Cardiac muscle cell (in vitro differentiated cells and primary cell): ENCODE data around the gene C8A. TPM values are rescaled to one million over a fixed set of nuclear protein-coding genes. Genes with fewer than 3 reads are reported as not detected.
A peak's percentile ranks its signal among the peaks of the same experiment; 100 is the strongest.

Source experiments
- DNase-seq, 2 donors: peaks; one replicate each; pipeline versions ENCODE4 v3.0.0 to v3.0.0-alpha.2; 2010 to 2017; ENCODE audit warnings: low read depth in 1 of 2, low spot score in 1 of 2
- H3K27ac ChIP-seq: fragments of 200-600 bp; sonication (generic); 2 replicates; pipeline ENCODE4 v1.5.1; 2016
- H3K27me3 ChIP-seq: fragments of 200-600 bp; sonication (generic); 2 replicates; pipeline ENCODE4 v1.6.0; 2016; ENCODE audit warnings: control low read depth
- H3K36me3 ChIP-seq: fragments of 200-600 bp; sonication (generic); 2 replicates; pipeline ENCODE4 v1.5.1; 2016; ENCODE audit warnings: control low read depth
- H3K4me1 ChIP-seq: fragments of 200-600 bp; sonication (generic); 2 replicates; pipeline ENCODE4 v1.8.1; 2017; ENCODE audit warnings: low read depth, mild to moderate bottlenecking, mixed run types
- H3K4me3 ChIP-seq: fragments of 200-600 bp; sonication (generic); 2 replicates; pipeline ENCODE4 v1.5.1; 2016; ENCODE audit warnings: mild to moderate bottlenecking
- H3K9me3 ChIP-seq: fragments of 200-600 bp; sonication (generic); 2 replicates; pipeline ENCODE4 v1.5.1; 2017; ENCODE audit warnings: low read depth, mild to moderate bottlenecking, control low read depth
- polyA plus RNA-seq: library from polyadenylated mRNA; unstranded; fragments of >200 nt; fragmentation: Nextera tagmentation; extraction: Ambion mirVana; gene quantifications from 2 replicates; pipeline ENCODE4 v1.2.1, GENCODE V29; 2016
- total RNA-seq: library from RNA; depleted of rRNA; stranded (reverse); fragments of >200 nt; gene quantifications from 2 replicates; pipeline ENCODE4 v1.2.3, GENCODE V29; 2016
- TF ChIP-seq, protein P1 (sequence below): IDR thresholded peaks from 2 replicates; pipeline ENCODE4 v1.5.1; 2012; ENCODE audit warnings: low read depth, mild to moderate bottlenecking, low read length

Gene C8A
- total RNA-seq (not detected in 2 replicates), polyA plus RNA-seq (not detected in 2 replicates)

DNA sequence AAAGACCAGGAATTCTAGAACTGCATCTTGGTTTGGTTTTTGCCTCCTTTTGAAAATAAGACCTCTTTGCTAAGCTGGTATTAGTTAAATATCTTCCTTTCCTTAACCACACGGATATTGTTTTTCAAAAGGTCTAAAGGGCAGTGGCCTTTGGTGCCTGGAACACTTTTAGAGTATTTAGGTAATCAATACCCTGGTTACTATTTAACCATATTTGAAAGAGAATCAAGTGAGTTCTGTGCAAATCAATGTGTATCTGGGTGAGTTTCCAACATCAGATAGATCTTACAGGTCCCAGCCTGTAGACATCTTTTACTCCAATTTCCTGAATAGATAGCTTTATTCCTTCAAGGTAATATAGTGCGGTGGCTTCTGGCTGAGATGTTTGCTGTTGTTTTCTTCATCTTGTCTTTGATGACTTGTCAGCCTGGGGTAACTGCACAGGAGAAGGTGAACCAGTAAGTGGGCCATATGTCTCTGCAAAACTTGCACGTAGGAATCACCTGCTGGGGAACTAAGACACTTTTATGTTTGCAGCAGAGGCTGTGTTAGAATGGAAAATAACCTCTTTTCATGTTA, at the start of gene C8A:
Gene C8A (plus strand): TSS at position 277 of the 579 bp plus-strand sequence. CDS start 105 bp downstream, at position 382.
- Histone ChIP-seq H3K27ac (no peak within 1 kb of the TSS), H3K27me3 (no peaks in the 10 kb centered on the region), H3K4me1 (no peaks in the 10 kb centered on the region), H3K36me3 (no peaks in the 10 kb centered on the region), H3K4me3 (no peak within 1 kb of the TSS), H3K9me3 (no peaks in the 10 kb centered on the region)
- TF ChIP-seq, protein P1, sequence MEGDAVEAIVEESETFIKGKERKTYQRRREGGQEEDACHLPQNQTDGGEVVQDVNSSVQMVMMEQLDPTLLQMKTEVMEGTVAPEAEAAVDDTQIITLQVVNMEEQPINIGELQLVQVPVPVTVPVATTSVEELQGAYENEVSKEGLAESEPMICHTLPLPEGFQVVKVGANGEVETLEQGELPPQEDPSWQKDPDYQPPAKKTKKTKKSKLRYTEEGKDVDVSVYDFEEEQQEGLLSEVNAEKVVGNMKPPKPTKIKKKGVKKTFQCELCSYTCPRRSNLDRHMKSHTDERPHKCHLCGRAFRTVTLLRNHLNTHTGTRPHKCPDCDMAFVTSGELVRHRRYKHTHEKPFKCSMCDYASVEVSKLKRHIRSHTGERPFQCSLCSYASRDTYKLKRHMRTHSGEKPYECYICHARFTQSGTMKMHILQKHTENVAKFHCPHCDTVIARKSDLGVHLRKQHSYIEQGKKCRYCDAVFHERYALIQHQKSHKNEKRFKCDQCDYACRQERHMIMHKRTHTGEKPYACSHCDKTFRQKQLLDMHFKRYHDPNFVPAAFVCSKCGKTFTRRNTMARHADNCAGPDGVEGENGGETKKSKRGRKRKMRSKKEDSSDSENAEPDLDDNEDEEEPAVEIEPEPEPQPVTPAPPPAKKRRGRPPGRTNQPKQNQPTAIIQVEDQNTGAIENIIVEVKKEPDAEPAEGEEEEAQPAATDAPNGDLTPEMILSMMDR: no peak
- DNase-seq: no peak

DNA sequence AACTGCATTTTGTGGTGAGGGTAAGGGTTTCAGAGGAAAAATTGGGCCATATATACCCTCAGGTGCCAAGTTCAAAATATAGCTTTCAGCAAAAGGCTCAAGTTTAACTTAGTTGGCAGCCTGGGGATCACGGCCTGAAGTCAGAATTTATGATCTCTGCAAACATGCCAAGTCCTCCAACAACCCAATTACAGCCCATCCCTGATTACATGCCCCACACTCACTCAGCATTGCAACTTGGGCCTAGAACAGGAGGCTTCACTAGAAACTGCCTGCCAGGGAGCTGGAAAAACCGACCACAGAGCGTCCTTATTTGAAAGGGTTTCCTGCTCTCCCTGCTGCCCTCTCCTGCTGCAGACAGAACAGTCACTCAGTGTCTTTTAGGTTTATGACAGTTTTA, 47.8 kb upstream of the C8A start:
- Histone ChIP-seq H3K27ac (peak overlapping the region; percentile 30), H3K27me3 (no peaks in the 10 kb centered on the region), H3K36me3 (no peaks in the 10 kb centered on the region), H3K9me3 (no peaks in the 10 kb centered on the region), H3K4me1 (peaks cover 13% of the 10 kb centered on the region), H3K4me3 (no peak overlapping the region)
- no peak for DNase-seq
- TF ChIP-seq, protein P1: no peak

DNA sequence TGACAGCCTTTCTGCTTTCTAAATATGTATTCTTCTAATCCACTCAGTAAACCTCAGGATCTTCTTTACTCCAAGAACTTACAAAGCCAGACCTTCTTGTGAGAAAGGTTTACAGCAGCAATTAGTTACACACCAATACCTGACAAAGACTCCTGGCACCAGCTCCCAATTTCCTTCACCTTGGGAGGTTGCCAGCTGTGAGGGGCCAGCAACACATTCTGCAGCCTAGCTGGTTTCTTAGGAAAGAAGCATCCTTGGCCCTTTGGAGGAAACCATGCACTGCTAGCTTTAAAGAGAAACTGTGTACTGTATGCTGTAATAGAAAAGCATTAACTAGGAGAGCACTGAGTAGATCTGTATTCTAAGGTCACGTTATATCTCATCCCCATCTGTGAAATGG, 46.2 kb upstream of the C8A start:
- H3K4me1 ChIP-seq: peaks cover 22% of the 10 kb centered on the region
- H3K27ac ChIP-seq: no peak overlapping the region
- no peaks in the 10 kb centered on the region for H3K27me3 ChIP-seq
- no peaks in the 10 kb centered on the region for H3K36me3 ChIP-seq
- TF ChIP-seq, protein P1: no peak
- H3K9me3 ChIP-seq: no peaks in the 10 kb centered on the region
- H3K4me3 ChIP-seq: no peak overlapping the region
- no peak for DNase-seq

DNA sequence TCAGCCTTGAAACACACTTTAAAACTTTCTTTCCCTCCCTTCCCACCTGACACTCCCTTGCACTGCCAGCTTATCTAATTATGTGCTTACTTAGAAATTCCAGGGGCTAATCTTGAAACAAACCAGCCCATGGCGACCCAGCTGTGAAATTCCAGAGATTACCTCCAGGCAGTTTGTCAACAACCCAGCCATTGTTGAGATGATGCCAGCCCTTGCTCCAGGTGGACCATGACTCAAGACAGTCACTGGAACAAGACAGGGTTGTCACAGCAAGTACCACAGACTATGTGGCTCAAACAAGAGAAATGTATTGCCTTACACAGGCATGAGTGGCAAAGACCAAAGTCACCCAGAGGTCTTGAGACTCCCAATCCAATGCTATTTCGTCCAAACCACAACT, 43.3 kb upstream of the C8A start:
- peak overlapping the region; percentile 65 for H3K27ac ChIP-seq
- H3K4me3 ChIP-seq: no peak overlapping the region
- TF ChIP-seq, protein P1: no peak
- H3K36me3 ChIP-seq: no peaks in the 10 kb centered on the region
- H3K27me3 ChIP-seq: no peaks in the 10 kb centered on the region
- peaks cover 22% of the 10 kb centered on the region for H3K4me1 ChIP-seq
- DNase-seq: peak in 1 of 2 donors; percentile 65
- H3K9me3 ChIP-seq: no peaks in the 10 kb centered on the region

DNA sequence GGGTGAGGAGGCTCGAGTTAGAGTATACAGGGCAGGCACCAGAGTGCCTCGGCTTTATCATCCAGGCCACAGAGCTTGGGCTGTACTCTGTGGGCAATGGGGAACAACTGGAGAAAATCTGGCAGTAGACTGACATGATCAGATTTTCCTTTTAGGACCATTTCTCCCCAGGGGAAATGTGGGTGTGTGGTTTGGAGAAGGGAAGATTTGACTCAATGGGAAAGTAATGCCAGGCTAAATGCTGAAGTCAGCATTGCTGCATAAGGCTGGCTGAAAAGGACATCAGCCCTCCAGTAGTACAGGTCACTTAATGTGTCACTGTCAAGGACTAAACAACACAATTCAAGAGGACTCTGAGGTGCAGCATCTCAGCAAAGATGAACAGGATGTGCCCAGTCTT, 40.4 kb upstream of the C8A start:
- H3K36me3 ChIP-seq: no peaks in the 10 kb centered on the region
- TF ChIP-seq, protein P1: no peak
- DNase-seq: no peak

More for the DNA sequence above, 40.4 kb upstream of the C8A start:
- no peak overlapping the region for H3K27ac ChIP-seq
- no peak overlapping the region for H3K4me3 ChIP-seq
- H3K9me3 ChIP-seq: no peaks in the 10 kb centered on the region
- peaks cover 19% of the 10 kb centered on the region for H3K4me1 ChIP-seq
- no peaks in the 10 kb centered on the region for H3K27me3 ChIP-seq
